Measurements from ENCODE around the gene OR52W1. TPM values are rescaled to one million over a fixed set of nuclear protein-coding genes. Genes with fewer than 3 reads are reported as not detected.

OR52W1 gene, protein sequence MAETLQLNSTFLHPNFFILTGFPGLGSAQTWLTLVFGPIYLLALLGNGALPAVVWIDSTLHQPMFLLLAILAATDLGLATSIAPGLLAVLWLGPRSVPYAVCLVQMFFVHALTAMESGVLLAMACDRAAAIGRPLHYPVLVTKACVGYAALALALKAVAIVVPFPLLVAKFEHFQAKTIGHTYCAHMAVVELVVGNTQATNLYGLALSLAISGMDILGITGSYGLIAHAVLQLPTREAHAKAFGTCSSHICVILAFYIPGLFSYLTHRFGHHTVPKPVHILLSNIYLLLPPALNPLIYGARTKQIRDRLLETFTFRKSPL
- total RNA-seq = not detected

DNA sequence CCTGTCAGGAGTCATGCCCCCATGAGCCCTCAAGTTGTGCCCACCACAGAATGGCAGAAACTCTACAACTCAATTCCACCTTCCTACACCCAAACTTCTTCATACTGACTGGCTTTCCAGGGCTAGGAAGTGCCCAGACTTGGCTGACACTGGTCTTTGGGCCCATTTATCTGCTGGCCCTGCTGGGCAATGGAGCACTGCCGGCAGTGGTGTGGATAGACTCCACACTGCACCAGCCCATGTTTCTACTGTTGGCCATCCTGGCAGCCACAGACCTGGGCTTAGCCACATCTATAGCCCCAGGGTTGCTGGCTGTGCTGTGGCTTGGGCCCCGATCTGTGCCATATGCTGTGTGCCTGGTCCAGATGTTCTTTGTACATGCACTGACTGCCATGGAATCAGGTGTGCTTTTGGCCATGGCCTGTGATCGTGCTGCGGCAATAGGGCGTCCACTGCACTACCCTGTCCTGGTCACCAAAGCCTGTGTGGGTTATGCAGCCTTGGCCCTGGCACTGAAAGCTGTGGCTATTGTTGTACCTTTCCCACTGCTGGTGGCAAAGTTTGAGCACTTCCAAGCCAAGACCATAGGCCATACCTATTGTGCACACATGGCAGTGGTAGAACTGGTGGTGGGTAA lies at the start of gene OR52W1:
OR52W1 (plus strand) TSS at position 51 of the 637 bp plus-strand sequence; CDS start at position 51, 0 bp downstream.
- DNase-seq (ENCODE audit: low spot score in 2 of 2) = no peak
- WGBS, 2 donors = 90 to 96% methylated on average over 3 to 5 of the region's 5 CpGs
- no peak within 1 kb of the TSS for H3K4me3 ChIP-seq (ENCODE audit: low read depth, poor library complexity, severe bottlenecking)
- TF ChIP-seq POLR2A (IDR thresholded peaks at IDR 0.05) = no peak
- TF ChIP-seq, protein P1, sequence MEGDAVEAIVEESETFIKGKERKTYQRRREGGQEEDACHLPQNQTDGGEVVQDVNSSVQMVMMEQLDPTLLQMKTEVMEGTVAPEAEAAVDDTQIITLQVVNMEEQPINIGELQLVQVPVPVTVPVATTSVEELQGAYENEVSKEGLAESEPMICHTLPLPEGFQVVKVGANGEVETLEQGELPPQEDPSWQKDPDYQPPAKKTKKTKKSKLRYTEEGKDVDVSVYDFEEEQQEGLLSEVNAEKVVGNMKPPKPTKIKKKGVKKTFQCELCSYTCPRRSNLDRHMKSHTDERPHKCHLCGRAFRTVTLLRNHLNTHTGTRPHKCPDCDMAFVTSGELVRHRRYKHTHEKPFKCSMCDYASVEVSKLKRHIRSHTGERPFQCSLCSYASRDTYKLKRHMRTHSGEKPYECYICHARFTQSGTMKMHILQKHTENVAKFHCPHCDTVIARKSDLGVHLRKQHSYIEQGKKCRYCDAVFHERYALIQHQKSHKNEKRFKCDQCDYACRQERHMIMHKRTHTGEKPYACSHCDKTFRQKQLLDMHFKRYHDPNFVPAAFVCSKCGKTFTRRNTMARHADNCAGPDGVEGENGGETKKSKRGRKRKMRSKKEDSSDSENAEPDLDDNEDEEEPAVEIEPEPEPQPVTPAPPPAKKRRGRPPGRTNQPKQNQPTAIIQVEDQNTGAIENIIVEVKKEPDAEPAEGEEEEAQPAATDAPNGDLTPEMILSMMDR (IDR thresholded peaks at IDR 0.05) = no peak
- intact Hi-C loops (cut with DNase I; ENCODE audit: low total_unique reads) = no loop called here

DNA sequence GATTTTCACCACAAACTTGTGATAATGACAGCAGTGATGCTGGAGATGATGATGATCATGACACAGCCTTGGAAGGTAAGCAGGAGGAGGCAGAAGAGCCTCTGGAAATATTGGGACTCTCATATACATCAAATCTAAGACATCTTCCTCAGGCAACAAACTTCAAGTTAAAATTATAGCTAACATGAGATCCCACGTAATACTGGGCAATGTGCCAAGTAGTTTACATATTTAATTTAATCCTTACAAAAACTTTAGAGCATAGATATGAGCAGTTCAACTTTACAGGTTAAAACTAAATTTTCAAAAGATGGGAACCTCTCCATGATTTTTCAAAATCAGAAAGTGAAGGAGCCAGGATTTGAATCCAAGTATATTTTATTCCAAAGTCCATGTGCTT lies 47.9 kb upstream of the OR52W1 start:
- no peak for TF ChIP-seq POLR2A (IDR thresholded peaks at IDR 0.05)
- TF ChIP-seq, protein P1 (IDR thresholded peaks at IDR 0.05) = no peak
- no peak for DNase-seq (ENCODE audit: low spot score in 2 of 2)
- WGBS, 2 donors = 13 to 17% methylated on average over 1 of the region's 1 CpG
- H3K4me3 ChIP-seq (ENCODE audit: low read depth, poor library complexity, severe bottlenecking) = no peak overlapping the region
- intact Hi-C loops (cut with DNase I; ENCODE audit: low total_unique reads) = no loop called here

DNA sequence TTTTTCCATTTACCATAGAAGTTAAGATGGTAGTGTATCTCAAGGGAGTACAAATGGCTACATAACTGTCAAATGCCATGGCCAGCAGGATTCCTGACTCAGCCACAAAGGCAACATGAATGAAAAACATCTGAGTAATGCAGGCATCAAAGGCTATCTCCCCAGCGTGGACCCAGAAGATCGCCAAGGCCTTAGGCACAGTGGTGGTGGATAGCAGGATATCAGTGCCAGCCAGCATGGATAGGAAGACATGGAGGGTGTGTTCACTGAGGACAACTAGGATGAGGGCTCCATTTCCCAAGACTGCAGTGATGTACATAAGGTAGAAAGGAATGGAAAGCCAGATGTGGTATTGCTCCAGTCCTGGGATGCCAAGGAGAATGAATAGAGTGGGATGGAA lies 46.9 kb upstream of the OR52W1 start:
- no peak overlapping the region for H3K4me3 ChIP-seq (ENCODE audit: low read depth, poor library complexity, severe bottlenecking)
- no peak for DNase-seq (ENCODE audit: low spot score in 2 of 2)
- TF ChIP-seq, protein P1 (IDR thresholded peaks at IDR 0.05) = no peak
- no peak for TF ChIP-seq POLR2A (IDR thresholded peaks at IDR 0.05)
- WGBS, 2 donors = 76 to 92% methylated on average over 2 of the region's 2 CpGs
- intact Hi-C loops (cut with DNase I; ENCODE audit: low total_unique reads) = no loop called here

DNA sequence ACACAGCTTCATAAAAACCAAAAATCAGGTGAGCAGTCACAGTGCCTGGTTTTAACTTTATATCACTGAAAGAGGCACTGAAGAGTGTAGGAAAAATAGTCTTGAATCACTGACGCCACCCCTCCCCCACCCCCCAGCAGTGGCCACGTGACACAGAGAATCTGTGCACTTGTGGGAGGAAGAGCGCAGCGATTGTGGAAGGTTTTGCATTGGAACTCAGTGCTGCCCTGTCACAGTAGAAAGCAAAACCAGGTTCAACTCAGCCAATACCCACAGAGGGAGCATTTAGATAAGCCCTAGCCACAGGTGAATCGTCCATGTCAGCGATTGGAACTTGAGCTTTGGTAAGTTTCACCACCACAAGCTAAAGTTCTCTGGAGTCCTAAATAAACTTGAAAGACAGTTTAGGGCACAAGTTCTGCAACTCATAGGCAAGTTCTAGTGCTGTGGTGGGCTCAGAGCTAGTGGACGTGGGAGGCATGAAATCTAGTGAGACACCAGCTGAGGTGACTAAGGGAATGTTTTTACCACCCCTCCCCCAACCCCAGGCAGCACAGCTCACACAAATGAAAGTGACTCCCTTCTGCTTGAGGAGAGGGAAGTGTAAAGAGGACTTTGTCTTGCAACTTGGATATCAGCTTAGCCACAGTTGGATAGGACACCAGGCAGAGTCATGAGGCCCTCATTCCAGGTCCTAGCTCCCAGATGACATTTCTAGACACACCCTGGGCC lies 42.2 kb upstream of the OR52W1 start:
- TF ChIP-seq, protein P1 (IDR thresholded peaks at IDR 0.05) = no peak
- no peak for TF ChIP-seq POLR2A (IDR thresholded peaks at IDR 0.05)
- intact Hi-C loops (cut with DNase I; ENCODE audit: low total_unique reads) = no loop called here
- no peak overlapping the region for H3K4me3 ChIP-seq (ENCODE audit: low read depth, poor library complexity, severe bottlenecking)
- no peak for DNase-seq (ENCODE audit: low spot score in 2 of 2)
- 83 to 90% methylated on average over 7 of the region's 7 CpGs for WGBS, 2 donors

DNA sequence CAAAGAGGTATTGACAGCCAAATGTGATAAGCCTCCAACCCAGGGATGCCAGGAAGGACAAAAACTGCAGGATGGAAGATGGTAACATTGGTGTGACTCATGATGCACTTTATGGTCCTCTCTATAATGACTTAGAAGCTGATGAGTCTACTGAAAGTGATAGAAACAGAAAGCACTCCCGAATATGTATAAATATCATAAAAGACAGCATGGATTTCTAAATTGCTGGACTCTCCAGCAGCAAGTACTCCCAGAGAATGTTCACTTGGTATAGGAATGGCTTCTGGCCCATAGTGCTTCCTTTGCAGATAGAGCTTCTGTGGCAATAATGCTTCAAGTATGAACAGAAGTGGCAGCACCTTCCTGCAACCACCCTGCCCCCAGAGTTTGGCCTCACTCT lies 28.8 kb upstream of the OR52W1 start, which contains the start of gene OR52B2:
OR52B2 (minus strand) TSS at position 101 of the 400 bp plus-strand sequence; CDS start at position 101, 0 bp downstream.
- TF ChIP-seq, protein P1 (IDR thresholded peaks at IDR 0.05) = no peak
- TF ChIP-seq POLR2A (IDR thresholded peaks at IDR 0.05) = no peak
- DNase-seq (ENCODE audit: low spot score in 2 of 2) = no peak
- H3K4me3 ChIP-seq (ENCODE audit: low read depth, poor library complexity, severe bottlenecking) = no peak within 1 kb of the TSS
- intact Hi-C loops (cut with DNase I; ENCODE audit: low total_unique reads) = no loop called here
- WGBS, 2 donors = 77 to 100% methylated on average over 1 of the region's 1 CpG

All from lower leg skin (tissue), 4 donors.